Suprapubic skin (tissue), 3 donors: ENCODE results near the gene SPINT2.

Source experiments
- POLR2A ChIP-seq, 2 donors: fragments of 450-650 bp; IDR thresholded peaks; one replicate each; pipeline ENCODE4 v1.6.1; 2017; ENCODE audit warnings: antibody characterized with exemption in 2 of 2, mild to moderate bottlenecking in 2 of 2, moderate library complexity in 2 of 2
- TF ChIP-seq, protein P1 (sequence below), 2 donors: fragments of 200-600 bp in 1 of 2; fragments of 450-650 bp in 1 of 2; sonication (generic) in 1 of 2; IDR thresholded peaks; one replicate each; pipeline ENCODE4 v1.5.1; 2016 to 2019; ENCODE audit warnings: antibody characterized with exemption in 2 of 2, mild to moderate bottlenecking in 1 of 2, moderate library complexity in 1 of 2

DNA sequence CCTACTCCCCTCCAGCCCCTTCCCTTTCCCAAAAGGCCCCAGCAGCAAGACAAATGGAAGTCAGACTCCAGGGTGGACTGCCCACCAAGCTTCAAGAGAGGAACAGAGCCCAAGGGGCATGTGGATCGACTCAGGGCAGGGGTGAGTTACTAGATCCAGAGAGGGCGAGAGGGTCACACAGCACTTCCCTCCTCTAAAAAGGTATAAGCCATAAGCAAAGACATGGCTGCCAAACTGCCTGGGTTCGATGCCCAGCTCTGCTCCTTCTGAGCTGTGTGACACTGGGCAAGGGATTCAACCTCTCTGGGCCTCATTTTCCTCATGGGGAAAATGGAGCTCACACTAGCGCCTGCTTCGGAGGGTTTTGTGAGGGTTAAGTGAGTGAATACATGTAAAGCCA lies 12.0 kb upstream of the SPINT2 start:
- TF ChIP-seq POLR2A (IDR thresholded peaks at IDR 0.05): no peak
- TF ChIP-seq, protein P1, sequence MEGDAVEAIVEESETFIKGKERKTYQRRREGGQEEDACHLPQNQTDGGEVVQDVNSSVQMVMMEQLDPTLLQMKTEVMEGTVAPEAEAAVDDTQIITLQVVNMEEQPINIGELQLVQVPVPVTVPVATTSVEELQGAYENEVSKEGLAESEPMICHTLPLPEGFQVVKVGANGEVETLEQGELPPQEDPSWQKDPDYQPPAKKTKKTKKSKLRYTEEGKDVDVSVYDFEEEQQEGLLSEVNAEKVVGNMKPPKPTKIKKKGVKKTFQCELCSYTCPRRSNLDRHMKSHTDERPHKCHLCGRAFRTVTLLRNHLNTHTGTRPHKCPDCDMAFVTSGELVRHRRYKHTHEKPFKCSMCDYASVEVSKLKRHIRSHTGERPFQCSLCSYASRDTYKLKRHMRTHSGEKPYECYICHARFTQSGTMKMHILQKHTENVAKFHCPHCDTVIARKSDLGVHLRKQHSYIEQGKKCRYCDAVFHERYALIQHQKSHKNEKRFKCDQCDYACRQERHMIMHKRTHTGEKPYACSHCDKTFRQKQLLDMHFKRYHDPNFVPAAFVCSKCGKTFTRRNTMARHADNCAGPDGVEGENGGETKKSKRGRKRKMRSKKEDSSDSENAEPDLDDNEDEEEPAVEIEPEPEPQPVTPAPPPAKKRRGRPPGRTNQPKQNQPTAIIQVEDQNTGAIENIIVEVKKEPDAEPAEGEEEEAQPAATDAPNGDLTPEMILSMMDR (IDR thresholded peaks at IDR 0.05): no peak
